DMS153 (cell line): ENCODE data around the gene S100A4.

ENCODE experiments used
- DNase-seq: peaks from one replicate; lab custom pipeline; 2025; lab: John Stamatoyannopoulos, UW

The S100A4 gene

DNA sequence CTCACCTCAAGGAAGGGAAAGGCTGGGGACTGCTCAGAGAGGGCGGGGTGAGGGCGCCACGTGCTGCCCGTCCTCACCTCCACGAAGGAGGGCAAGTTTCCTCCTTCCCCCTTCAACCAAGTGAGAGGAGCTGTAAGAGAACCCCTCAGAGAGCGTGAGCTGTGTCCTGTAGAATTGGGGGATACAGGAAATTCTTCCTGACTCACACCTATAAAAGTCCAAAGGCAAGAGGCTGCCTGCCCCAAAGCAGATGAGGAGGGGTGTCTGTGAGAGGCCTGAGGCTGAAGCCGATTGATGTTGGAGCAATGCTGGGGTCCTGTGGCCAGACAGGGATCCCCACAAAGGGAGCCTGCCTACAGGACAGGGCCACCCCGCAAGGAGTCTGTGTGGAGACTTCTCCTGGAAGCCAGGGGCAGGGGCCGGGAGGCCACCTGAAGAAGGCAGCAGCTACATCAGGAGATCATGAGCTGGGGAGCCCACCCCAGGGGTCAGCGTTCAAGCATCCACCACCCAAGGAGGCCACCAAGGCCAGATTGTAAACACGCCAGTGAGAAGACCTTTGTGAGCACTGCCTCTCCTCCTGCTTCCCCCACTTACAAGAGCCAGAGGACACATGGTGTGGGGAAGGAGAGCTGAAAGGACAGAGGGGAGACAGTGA, 37.6 kb downstream of the S100A4 start:
- no peak for DNase-seq

DNA sequence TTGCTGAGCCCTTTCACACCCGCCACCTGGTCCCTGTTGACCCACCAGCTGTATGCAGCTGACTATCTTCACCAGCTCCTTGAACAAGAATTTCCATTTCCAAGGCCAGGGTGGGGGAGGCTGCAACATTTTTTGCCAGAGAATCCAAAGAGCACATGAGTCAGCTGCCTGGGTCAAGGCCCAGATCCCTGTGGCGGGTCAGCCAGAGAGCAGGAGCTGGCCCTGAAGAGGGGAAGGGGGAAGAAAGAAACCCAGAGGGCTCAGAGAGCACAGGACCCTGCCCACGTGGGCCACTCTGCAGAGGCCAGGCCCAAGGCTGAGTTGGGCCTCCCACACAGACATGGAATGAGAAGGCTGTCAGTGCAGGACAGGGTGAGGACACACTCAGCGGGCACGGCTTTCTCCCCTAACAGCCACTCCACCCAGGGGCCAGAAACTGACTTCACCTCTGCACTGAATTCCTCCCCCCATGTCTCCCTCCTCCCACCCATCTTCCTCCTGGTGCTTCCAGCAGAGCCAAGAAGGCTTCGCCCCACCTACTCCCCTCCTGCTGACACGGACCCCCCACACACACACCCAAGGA, 38.7 kb downstream of the S100A4 start:
- no peak for DNase-seq

DNA sequence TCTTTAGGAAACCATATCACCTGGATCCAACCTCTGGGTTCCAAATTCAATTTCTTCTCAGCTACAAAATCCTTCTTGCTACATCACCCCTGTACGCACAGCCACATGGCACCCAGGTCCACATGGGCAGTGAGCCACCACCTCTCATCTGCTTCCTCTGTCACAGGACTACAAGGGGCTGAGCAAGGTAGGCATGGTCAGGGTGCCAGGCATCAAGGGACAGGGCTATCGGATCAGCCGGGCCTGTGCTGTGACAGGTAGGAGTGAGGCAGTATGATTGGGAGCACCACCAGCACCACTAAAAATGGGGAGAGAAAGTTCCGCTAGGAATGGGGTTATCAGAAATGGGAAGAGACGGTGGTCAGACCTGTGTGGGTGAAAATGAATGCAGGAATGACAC, 39.2 kb downstream of the S100A4 start:
- DNase-seq: no peak

DNA sequence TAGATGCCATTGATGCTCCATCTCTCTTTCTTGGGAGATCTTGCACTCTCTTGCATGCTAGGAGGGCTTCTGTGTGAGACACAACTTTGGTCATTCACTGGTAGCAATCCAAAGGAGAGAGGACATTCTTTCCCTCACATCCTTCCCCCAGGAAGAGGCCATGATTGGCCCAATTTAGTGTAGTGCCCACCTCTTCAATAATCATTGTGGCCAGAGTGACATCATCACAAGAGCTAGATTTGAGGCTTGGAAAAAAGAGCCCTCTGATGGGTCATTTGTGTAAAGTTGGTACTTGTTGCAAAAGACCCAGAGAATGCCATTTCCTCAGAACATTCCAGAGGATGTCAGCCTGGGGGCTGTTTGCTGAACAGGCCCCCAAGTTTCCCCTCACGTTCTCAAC, 40.0 kb downstream of the S100A4 start:
- DNase-seq: no peak

DNA sequence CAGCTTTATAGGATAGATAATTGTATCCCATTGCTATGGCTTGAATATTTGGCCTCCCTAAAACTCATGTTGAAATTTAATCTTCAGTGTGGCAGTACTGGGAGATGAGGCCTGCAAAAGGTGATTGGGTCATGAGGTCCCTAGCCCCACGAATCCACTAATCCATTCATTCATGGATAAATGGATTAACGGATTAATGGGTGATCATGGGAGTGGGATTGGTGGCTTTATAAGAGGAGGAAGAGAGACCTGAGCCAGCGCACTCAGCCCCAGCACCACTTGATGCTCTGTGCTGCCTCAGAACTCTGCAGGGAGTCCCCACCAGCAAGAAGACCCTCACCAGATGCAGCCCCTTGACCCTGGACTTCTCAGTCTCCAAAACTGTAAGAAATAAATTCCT, 41.8 kb downstream of the S100A4 start:
- no peak for DNase-seq

GRCh38 chr1:153498746-153499145, 46.9 kb downstream of the S100A4 start:
- DNase-seq: no peak

DNA sequence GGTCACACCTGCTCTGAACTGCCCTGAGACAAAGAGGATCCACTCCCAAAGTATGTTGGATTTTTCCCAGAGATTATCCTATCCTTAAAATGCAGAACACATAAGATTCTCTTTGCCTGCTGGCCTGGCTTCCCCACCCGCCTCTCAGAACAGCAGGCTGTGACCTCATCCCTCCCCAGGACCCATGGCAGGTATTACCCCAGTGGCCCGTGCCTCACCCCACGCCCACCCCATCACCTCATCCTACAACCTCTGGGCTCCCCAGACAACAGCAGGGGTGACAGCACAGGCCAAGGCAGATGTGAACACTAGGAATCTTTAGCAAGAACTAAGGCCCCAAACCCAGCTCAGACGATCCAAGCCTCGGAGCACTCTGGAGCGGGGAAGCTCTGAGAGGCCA, 50.1 kb downstream of the S100A4 start:
- DNase-seq: no peak

- peak; percentile 52 for DNase-seq
Measured at GRCh38 chr1:153494976-153495535, 50.5 kb downstream of the S100A4 start.
